ENCODE data around the gene COL4A2. TPM values are rescaled to one million over a fixed set of nuclear protein-coding genes. Genes with fewer than 3 reads are reported as not detected.

The COL4A2 gene
- total and polyA plus RNA-seq, 12 donors = 70.9 to 1,589 (median 171) TPM

GRCh38 chr13:110293649-110294048, 13.4 kb upstream of the COL4A2 start:
- Histone ChIP-seq H3K36me3 (replicated peaks in 1 of 2) (peaks cover 0 to 4% of the 10 kb centered on the region in 2 donors), H3K9me3 (replicated peaks in 1 of 3) (no peaks in the 10 kb centered on the region), H3K4me1 (replicated peaks in 1 of 2) (no peaks in the 10 kb centered on the region), H3K4me3 (no peak overlapping the region), H3K27me3 (no peaks in the 10 kb centered on the region), H3K27ac (peak overlapping the region in 2 of 5 donors; percentile 4 to 59)
- WGBS, 4 donors = 56 to 68% (median 65%) methylated on average over 3 of the region's 3 CpGs
- no peak for TF ChIP-seq CTCF (IDR thresholded peaks at IDR 0.05)
- DNase-seq = peak in 1 of 7 donors; percentile 52
- intact Hi-C loops (cut with DNase I) = no loop called here

- Histone ChIP-seq H3K4me1 (replicated peaks in 1 of 2) (no peaks in the 10 kb centered on the region), H3K27me3 (no peaks in the 10 kb centered on the region), H3K27ac (peak overlapping the region in 2 of 5 donors; percentile 4 to 59), H3K4me3 (no peak overlapping the region), H3K36me3 (replicated peaks in 1 of 2) (peaks cover 0 to 3% of the 10 kb centered on the region in 2 donors), H3K9me3 (replicated peaks in 1 of 3) (no peaks in the 10 kb centered on the region)
- peak in 1 of 7 donors; percentile 41 for DNase-seq
- no peak for TF ChIP-seq CTCF (IDR thresholded peaks at IDR 0.05)
- no peak for TF ChIP-seq POLR2A (IDR thresholded peaks at IDR 0.05)
- intact Hi-C loops (cut with DNase I) = no loop called here
- WGBS, 4 donors = 80 to 87% (median 83%) methylated on average over 3 of the region's 3 CpGs
Observed at GRCh38 chr13:110294146-110294545, 12.9 kb upstream of the COL4A2 start.

- no peak overlapping the region for H3K4me3 ChIP-seq
- no peak for TF ChIP-seq CTCF (IDR thresholded peaks at IDR 0.05)
- TF ChIP-seq POLR2A (IDR thresholded peaks at IDR 0.05) = no peak
- no peaks in the 10 kb centered on the region for H3K9me3 ChIP-seq (replicated peaks in 1 of 3)
- H3K27me3 ChIP-seq = no peaks in the 10 kb centered on the region
- no peak for DNase-seq
- intact Hi-C loops (cut with DNase I) = no loop called here
- H3K27ac ChIP-seq = no peak overlapping the region
- no peaks in the 10 kb centered on the region for H3K36me3 ChIP-seq (replicated peaks in 1 of 2)
- peaks cover 0 to 4% of the 10 kb centered on the region in 2 donors for H3K4me1 ChIP-seq (replicated peaks in 1 of 2)
Observed at GRCh38 chr13:110294622-110295021, 12.5 kb upstream of the COL4A2 start.

GRCh38 chr13:110297011-110297410, 10.1 kb upstream of the COL4A2 start:
- Histone ChIP-seq H3K36me3 (replicated peaks in 1 of 2) (no peaks in the 10 kb centered on the region), H3K4me1 (replicated peaks in 1 of 2) (peaks cover 0 to 8% of the 10 kb centered on the region in 2 donors)

More at GRCh38 chr13:110297011-110297410, 10.1 kb upstream of the COL4A2 start:
- WGBS, 4 donors = 64 to 79% (median 70%) methylated on average over 6 of the region's 6 CpGs
- Histone ChIP-seq H3K9me3 (replicated peaks in 1 of 3) (no peaks in the 10 kb centered on the region), H3K4me3 (no peak overlapping the region), H3K27ac (peak overlapping the region in 1 of 5 donors; percentile 38), H3K27me3 (no peaks in the 10 kb centered on the region)
- intact Hi-C loops (cut with DNase I) = no loop called here
- DNase-seq = peak in 1 of 7 donors; percentile 58
- TF ChIP-seq CTCF (IDR thresholded peaks at IDR 0.05) (no peak), POLR2A (IDR thresholded peaks at IDR 0.05) (no peak)
